Measurements from ENCODE around the gene OTOA.
"Not testable (repeated sequence)": the region's sequence is repeated elsewhere in the genome, so short reads cannot be mapped to it uniquely, and the experiment has no call there.

OTOA gene

GRCh38 chr16:21801538-21802374, 138.0 kb downstream of the OTOA start:
- in situ Hi-C loops (cut with MboI; ENCODE audit: low sequenced_read_pairs): not testable (repeated sequence)

- in situ Hi-C loops (cut with MboI; ENCODE audit: low sequenced_read_pairs): not testable (repeated sequence)
These were observed 138.6 kb downstream of the OTOA start for GRCh38 chr16:21802375-21802663.
